OCI-LY3 (cell line): ENCODE measurements around the gene STMN3.

Source experiments
- CTCF ChIP-seq: fragments of 200-600, 300-600 bp; sonication (generic); IDR thresholded peaks from 2 replicates; pipeline ENCODE4 v1.5.1; 2014; ENCODE audit warnings: antibody characterized with exemption, low read length, low read depth
- EZH2phosphoT487 ChIP-seq: fragments of 200-600 bp; shearing (Covaris generic); IDR thresholded peaks from 2 replicates; pipeline ENCODE4 v1.6.1; 2018; ENCODE audit warnings: antibody characterized with exemption, mixed run types, low read depth

- TF ChIP-seq CTCF = no peak
- TF ChIP-seq EZH2phosphoT487 = no peak
Measured at GRCh38 chr20:63619505-63619904, 33.7 kb downstream of the STMN3 start.
